Measurements from ENCODE around the gene TREML1. TPM values are rescaled to one million over a fixed set of nuclear protein-coding genes. Genes with fewer than 3 reads are reported as not detected.
"Not testable (repeated sequence)": the region's sequence is repeated elsewhere in the genome, so short reads cannot be mapped to it uniquely, and the experiment has no call there.

Gene TREML1
- total RNA-seq, 1 donor from 2014 or later = not detected

GRCh38 chr6:41189967-41190366, 35.8 kb upstream of the TREML1 start:
- H3K4me3 Mint-ChIP-seq = no peak overlapping the region
- no peak overlapping the region for H3K27ac Mint-ChIP-seq
- peaks cover 29% of the 10 kb centered on the region for H3K27me3 Mint-ChIP-seq (ENCODE audit: low read depth)
- H3K4me1 Mint-ChIP-seq = no peaks in the 10 kb centered on the region
- no peaks in the 10 kb centered on the region for H3K36me3 Mint-ChIP-seq
- no peak for TF ChIP-seq CTCF (IDR thresholded peaks at IDR 0.05; ENCODE audit: unreplicated experiment)
- no peak for DNase-seq (ENCODE audit: low spot score in 2 of 2, unreplicated experiment in 2 of 2)
- H3K9me3 Mint-ChIP-seq = peaks cover 8% of the 10 kb centered on the region

- not testable (repeated sequence) for DNase-seq (ENCODE audit: low spot score in 2 of 2, unreplicated experiment in 2 of 2); H3K27ac Mint-ChIP-seq; H3K4me1 Mint-ChIP-seq; H3K36me3 Mint-ChIP-seq; H3K9me3 Mint-ChIP-seq; H3K4me3 Mint-ChIP-seq
- H3K27me3 Mint-ChIP-seq (ENCODE audit: low read depth) = peaks cover 24% of the 10 kb centered on the region
These were observed 34.9 kb upstream of the TREML1 start for GRCh38 chr6:41189046-41189445.

- peaks cover 8% of the 10 kb centered on the region for H3K9me3 Mint-ChIP-seq
- H3K4me3 Mint-ChIP-seq = no peak overlapping the region
- no peaks in the 10 kb centered on the region for H3K4me1 Mint-ChIP-seq
- H3K27ac Mint-ChIP-seq = no peak overlapping the region
- no peaks in the 10 kb centered on the region for H3K36me3 Mint-ChIP-seq
- peaks cover 21% of the 10 kb centered on the region for H3K27me3 Mint-ChIP-seq (ENCODE audit: low read depth)
- no peak for TF ChIP-seq CTCF (IDR thresholded peaks at IDR 0.05; ENCODE audit: unreplicated experiment)
- no peak for DNase-seq (ENCODE audit: low spot score in 2 of 2, unreplicated experiment in 2 of 2)
These were observed 34.1 kb upstream of the TREML1 start for GRCh38 chr6:41187924-41188886.

GRCh38 chr6:41186031-41186562, 31.9 kb upstream of the TREML1 start:
- H3K4me1 Mint-ChIP-seq = no peaks in the 10 kb centered on the region
- H3K27me3 Mint-ChIP-seq (ENCODE audit: low read depth) = peaks cover 16% of the 10 kb centered on the region
- H3K27ac Mint-ChIP-seq = no peak overlapping the region
- H3K9me3 Mint-ChIP-seq = peaks cover 8% of the 10 kb centered on the region
- DNase-seq (ENCODE audit: low spot score in 2 of 2, unreplicated experiment in 2 of 2) = no peak
- H3K4me3 Mint-ChIP-seq = no peak overlapping the region
- no peaks in the 10 kb centered on the region for H3K36me3 Mint-ChIP-seq
- TF ChIP-seq CTCF (IDR thresholded peaks at IDR 0.05; ENCODE audit: unreplicated experiment) = no peak

- no peak for TF ChIP-seq CTCF (IDR thresholded peaks at IDR 0.05; ENCODE audit: unreplicated experiment)
- no peaks in the 10 kb centered on the region for H3K36me3 Mint-ChIP-seq
- peaks cover 5% of the 10 kb centered on the region for H3K9me3 Mint-ChIP-seq
- H3K4me3 Mint-ChIP-seq = no peak overlapping the region
- H3K4me1 Mint-ChIP-seq = no peaks in the 10 kb centered on the region
- DNase-seq (ENCODE audit: low spot score in 2 of 2, unreplicated experiment in 2 of 2) = no peak
- H3K27me3 Mint-ChIP-seq (ENCODE audit: low read depth) = peaks cover 17% of the 10 kb centered on the region
- H3K27ac Mint-ChIP-seq = no peak overlapping the region
These were observed 30.6 kb upstream of the TREML1 start for GRCh38 chr6:41184761-41185160.
